Prostate gland (tissue), 2 donors: ENCODE data around the gene TARBP1. TPM values are rescaled to one million over a fixed set of nuclear protein-coding genes. Genes with fewer than 3 reads are reported as not detected.

Experiments used
- DNase-seq: peaks from one replicate; pipeline ENCODE4 v3.0.0-alpha.2; 2019; ENCODE audit warnings: low spot score
- H3K27ac ChIP-seq, 2 donors: fragments of 200-600 bp; sonication (generic); 2 replicates each; pipeline ENCODE4 v1.5.1; 2017 to 2019
- H3K27me3 ChIP-seq: fragments of 200-600 bp; sonication (generic); replicated peaks from 2 replicates; pipeline ENCODE4 v1.5.1; 2019; ENCODE audit not compliant: insufficient read depth
- H3K36me3 ChIP-seq, 2 donors: fragments of 200-600 bp; sonication (generic); 1 replicate in 1 of 2; 2 replicates in 1 of 2; pipeline versions ENCODE4 v1.5.1 to v1.8.1; 2017 to 2019
- H3K4me1 ChIP-seq: fragments of 200-600 bp; sonication (generic); replicated peaks from 2 replicates; pipeline ENCODE4 v1.5.1; 2019
- H3K4me3 ChIP-seq, 2 donors: fragments of 200-600 bp; sonication (generic); 2 replicates each; pipeline ENCODE4 v1.5.1; 2017 to 2019
- H3K9me3 ChIP-seq: fragments of 200-600 bp; sonication (generic); 2 replicates; pipeline ENCODE4 v1.5.1; 2017
- POLR2A ChIP-seq: fragments of 450-650 bp; IDR thresholded peaks from one replicate; pipeline ENCODE4 v1.6.1; 2016; ENCODE audit warnings: antibody characterized with exemption, mild to moderate bottlenecking
- POLR2AphosphoS5 ChIP-seq: sonication (generic); formaldehyde crosslinking; IDR thresholded peaks from one replicate; pipeline ENCODE4 v1.6.1; 2017; ENCODE audit warnings: antibody characterized with exemption
- WGBS: methylation state at CpG from one replicate; pipeline ENCODE4 v1.1.5; 2018; 5-methylcytosine and 5-hydroxymethylcytosine counted together
- intact Hi-C: fragments of 100-400 bp; cut with DNase I; formaldehyde crosslinking; loops from one replicate; pipeline ENCODE4 v1.14.2; 2022
- total RNA-seq, 2 donors: library from RNA; depleted of rRNA; stranded (reverse); fragments of >200 nt; gene quantifications; one replicate each; pipeline ENCODE4 v1.1.0, GENCODE V29; 2016
- TF ChIP-seq, protein P1 (sequence below), 4 experiments: fragments of 200-600 bp in 2 of 4; fragments of 450-650 bp in 2 of 4; sonication (generic) in 2 of 4; IDR thresholded peaks; 1 replicate in 3 of 4; 2 replicates in 1 of 4; pipeline ENCODE4 v1.5.1; 2016 to 2019; ENCODE audit warnings: antibody characterized with exemption in 4 of 4, mild to moderate bottlenecking in 2 of 4, moderate library complexity in 2 of 4

TARBP1 gene
- total RNA-seq, 2 donors from 2014 or later: 24.8 to 33.0 TPM

DNA sequence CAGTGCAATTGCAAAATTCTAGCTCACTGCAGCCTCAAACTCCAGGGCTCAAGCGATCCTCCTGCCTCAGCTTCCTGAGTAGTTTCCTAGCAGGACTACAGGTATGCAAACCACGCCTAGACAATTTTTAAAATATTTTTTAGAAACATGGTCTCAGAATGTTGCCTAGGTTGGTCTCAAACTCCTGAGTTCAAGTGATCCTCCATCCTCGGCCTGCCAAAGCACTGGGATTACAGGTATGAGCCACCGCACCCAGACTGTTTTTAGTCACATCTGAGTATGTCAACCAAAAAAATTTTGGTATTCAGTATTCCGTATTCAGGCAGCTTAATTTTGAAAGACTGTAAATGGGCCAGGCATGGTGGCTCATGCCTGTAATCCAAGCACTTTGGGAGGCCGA is 11.2 kb downstream of the TARBP1 start:
- Histone ChIP-seq H3K36me3 (no peaks in the 10 kb centered on the region), H3K27ac (no peak overlapping the region), H3K4me1 (no peaks in the 10 kb centered on the region), H3K9me3 (no peaks in the 10 kb centered on the region), H3K4me3 (no peak overlapping the region), H3K27me3 (no peaks in the 10 kb centered on the region)
- intact Hi-C loops: no loop called here
- 91% methylated on average over 6 of the region's 6 CpGs for WGBS
- TF ChIP-seq, protein P1, sequence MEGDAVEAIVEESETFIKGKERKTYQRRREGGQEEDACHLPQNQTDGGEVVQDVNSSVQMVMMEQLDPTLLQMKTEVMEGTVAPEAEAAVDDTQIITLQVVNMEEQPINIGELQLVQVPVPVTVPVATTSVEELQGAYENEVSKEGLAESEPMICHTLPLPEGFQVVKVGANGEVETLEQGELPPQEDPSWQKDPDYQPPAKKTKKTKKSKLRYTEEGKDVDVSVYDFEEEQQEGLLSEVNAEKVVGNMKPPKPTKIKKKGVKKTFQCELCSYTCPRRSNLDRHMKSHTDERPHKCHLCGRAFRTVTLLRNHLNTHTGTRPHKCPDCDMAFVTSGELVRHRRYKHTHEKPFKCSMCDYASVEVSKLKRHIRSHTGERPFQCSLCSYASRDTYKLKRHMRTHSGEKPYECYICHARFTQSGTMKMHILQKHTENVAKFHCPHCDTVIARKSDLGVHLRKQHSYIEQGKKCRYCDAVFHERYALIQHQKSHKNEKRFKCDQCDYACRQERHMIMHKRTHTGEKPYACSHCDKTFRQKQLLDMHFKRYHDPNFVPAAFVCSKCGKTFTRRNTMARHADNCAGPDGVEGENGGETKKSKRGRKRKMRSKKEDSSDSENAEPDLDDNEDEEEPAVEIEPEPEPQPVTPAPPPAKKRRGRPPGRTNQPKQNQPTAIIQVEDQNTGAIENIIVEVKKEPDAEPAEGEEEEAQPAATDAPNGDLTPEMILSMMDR (IDR thresholded peaks at IDR 0.05): no peak
- TF ChIP-seq POLR2A (no peak), POLR2AphosphoS5 (no peak)
- DNase-seq: no peak

DNA sequence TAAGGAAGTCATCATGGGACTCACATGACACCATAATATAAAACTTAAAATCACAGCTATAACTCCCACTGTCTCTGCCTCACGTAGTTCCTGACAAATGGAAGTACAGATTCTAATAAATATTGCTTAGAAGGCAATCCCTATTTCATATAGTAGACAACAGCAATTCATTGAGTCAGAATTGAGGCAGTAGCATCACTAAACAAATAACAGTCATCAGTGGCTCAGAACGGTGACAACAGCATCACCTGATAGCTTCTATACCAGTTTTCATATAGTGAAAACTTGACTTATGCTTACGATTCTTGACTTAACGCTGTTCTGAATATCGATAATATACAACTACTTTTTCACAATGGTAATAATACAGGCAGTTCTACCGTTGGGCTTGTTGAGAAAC is 12.0 kb downstream of the TARBP1 start:
- TF ChIP-seq, protein P1 (IDR thresholded peaks at IDR 0.05): no peak
- DNase-seq: no peak
- Histone ChIP-seq H3K4me3 (no peak overlapping the region), H3K36me3 (no peaks in the 10 kb centered on the region), H3K27me3 (no peaks in the 10 kb centered on the region), H3K4me1 (no peaks in the 10 kb centered on the region), H3K9me3 (no peaks in the 10 kb centered on the region), H3K27ac (no peak overlapping the region)
- intact Hi-C loops: no loop called here
- WGBS: 93% methylated on average over 6 of the region's 6 CpGs

DNA sequence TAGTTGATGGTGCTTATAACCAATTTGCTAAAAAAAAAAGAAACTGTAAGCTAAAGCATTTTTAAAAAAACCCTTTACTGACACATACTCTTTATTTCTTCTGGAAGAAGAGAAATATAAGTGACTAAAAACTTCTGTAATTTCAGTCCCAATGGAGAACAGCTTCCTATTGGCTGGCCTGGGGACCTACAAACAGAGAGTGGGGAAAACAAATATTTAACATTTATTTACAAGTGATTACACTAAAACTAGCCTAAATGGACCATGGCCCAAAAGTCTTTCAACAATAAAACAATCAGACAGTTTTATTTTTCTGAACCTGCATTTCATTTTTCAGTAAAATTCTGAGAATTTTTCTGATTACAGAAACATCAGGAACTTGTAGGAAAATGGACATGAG is 15.2 kb downstream of the TARBP1 start:
- H3K36me3 ChIP-seq: no peaks in the 10 kb centered on the region
- no peak overlapping the region for H3K4me3 ChIP-seq
- no peaks in the 10 kb centered on the region for H3K9me3 ChIP-seq
- no peaks in the 10 kb centered on the region for H3K27me3 ChIP-seq
- H3K4me1 ChIP-seq: peaks cover 2% of the 10 kb centered on the region
- no peak for TF ChIP-seq POLR2AphosphoS5
- TF ChIP-seq, protein P1 (IDR thresholded peaks at IDR 0.05): no peak
- TF ChIP-seq POLR2A: no peak
- no peak overlapping the region for H3K27ac ChIP-seq
- intact Hi-C loops: no loop called here
- no peak for DNase-seq

DNA sequence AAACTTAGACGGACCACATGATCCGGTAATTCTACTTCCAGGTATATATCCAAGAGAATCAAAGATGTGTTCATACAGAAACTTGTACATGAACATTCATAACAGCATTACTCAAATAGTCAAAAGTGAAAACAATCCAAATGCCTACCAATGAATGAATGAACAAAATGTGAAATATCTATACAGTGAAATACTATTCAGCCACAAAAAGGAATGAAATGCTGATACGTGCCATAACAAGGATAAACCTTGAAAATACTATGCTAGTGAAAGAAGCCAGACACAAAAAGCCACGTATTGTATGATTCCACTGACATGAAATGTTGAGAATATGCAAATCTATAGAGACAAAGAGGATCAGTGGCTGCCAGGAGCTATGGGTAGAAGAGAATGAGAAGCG is 18.3 kb downstream of the TARBP1 start:
- Histone ChIP-seq H3K36me3 (no peaks in the 10 kb centered on the region), H3K4me1 (peaks cover 5% of the 10 kb centered on the region), H3K27ac (no peak overlapping the region), H3K4me3 (no peak overlapping the region), H3K27me3 (no peaks in the 10 kb centered on the region), H3K9me3 (no peaks in the 10 kb centered on the region)
- 95% methylated on average over 5 of the region's 5 CpGs for WGBS
- DNase-seq: no peak
- no peak for TF ChIP-seq POLR2A
- TF ChIP-seq, protein P1 (IDR thresholded peaks at IDR 0.05): no peak
- no peak for TF ChIP-seq POLR2AphosphoS5
- intact Hi-C loops: no loop called here

DNA sequence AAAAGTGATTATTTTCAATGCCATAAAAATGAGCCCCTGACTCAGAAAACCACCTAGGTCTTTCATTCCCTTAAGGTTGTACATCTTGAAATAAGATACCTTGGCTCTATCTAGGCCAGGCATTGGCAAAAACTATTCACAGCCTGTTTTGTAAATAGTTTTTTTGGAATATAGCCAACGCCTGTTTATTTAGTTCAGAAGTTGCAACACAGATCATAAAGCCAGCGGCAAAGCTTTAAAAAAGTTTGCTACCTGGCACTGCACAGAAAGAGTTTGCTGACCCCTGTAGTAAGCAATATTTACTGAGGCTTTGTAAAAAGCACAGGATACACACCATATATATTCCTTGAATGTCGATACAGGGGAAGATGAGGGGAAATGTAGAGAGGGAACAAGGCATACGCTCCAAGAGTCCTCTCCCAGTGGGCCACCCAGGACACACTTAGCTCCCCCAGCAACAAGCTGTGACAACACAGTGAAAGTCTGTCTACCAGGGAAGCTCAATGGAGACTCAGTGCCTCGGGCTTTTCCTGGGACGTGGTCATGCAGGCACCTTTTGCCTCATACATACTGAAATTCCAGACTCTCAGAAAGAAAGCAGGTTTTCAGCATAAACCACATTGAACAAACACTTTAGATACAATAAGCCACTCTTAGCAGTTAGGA is 20.5 kb downstream of the TARBP1 start:
- intact Hi-C loops: no loop called here
- Histone ChIP-seq H3K9me3 (no peaks in the 10 kb centered on the region), H3K27me3 (no peaks in the 10 kb centered on the region), H3K27ac (peak overlapping the region; percentile 33 to 59), H3K36me3 (no peaks in the 10 kb centered on the region), H3K4me3 (no peak overlapping the region), H3K4me1 (peaks cover 5% of the 10 kb centered on the region)
- WGBS: 41% methylated on average over 6 of the region's 6 CpGs
- peak; percentile 54 for DNase-seq
- TF ChIP-seq, protein P1 (IDR thresholded peaks at IDR 0.05): no peak
- TF ChIP-seq POLR2AphosphoS5 (peak; percentile 64), POLR2A (no peak)
